ENCODE data around the gene CXCL11. TPM values are rescaled to one million over a fixed set of nuclear protein-coding genes. Genes with fewer than 3 reads are reported as not detected.
"Not testable (repeated sequence)": the region's sequence is repeated elsewhere in the genome, so short reads cannot be mapped to it uniquely, and the experiment has no call there.

The CXCL11 gene
- total RNA-seq, 1 donor from 2014 or later: not detected

- no peak for TF ChIP-seq CTCF (IDR thresholded peaks at IDR 0.05; ENCODE audit: unreplicated experiment)
- peaks cover 12% of the 10 kb centered on the region for H3K4me1 Mint-ChIP-seq
- no peak overlapping the region for H3K4me3 Mint-ChIP-seq
- no peak overlapping the region for H3K27ac Mint-ChIP-seq
- peaks cover 17% of the 10 kb centered on the region for H3K27me3 Mint-ChIP-seq (ENCODE audit: low read depth)
- H3K9me3 Mint-ChIP-seq: no peaks in the 10 kb centered on the region
- H3K36me3 Mint-ChIP-seq: no peaks in the 10 kb centered on the region
- no peak for DNase-seq (ENCODE audit: low spot score in 2 of 2, unreplicated experiment in 2 of 2)
These were observed 19.1 kb upstream of the CXCL11 start for GRCh38 chr4:76055016-76055415.

GRCh38 chr4:76053730-76054129 lies 17.9 kb upstream of the CXCL11 start:
- Mint-ChIP-seq H3K27me3 (ENCODE audit: low read depth) (peaks cover 14% of the 10 kb centered on the region), H3K9me3 (no peaks in the 10 kb centered on the region), H3K4me3 (no peak overlapping the region), H3K36me3 (no peaks in the 10 kb centered on the region), H3K4me1 (peaks cover 12% of the 10 kb centered on the region), H3K27ac (no peak overlapping the region)
- no peak for DNase-seq (ENCODE audit: low spot score in 2 of 2, unreplicated experiment in 2 of 2)
- TF ChIP-seq CTCF (IDR thresholded peaks at IDR 0.05; ENCODE audit: unreplicated experiment): no peak

- not testable (repeated sequence) for H3K27me3 Mint-ChIP-seq (ENCODE audit: low read depth); DNase-seq (ENCODE audit: low spot score in 2 of 2, unreplicated experiment in 2 of 2)
These were observed 14.7 kb upstream of the CXCL11 start for GRCh38 chr4:76050560-76051050.

GRCh38 chr4:76049860-76050416 lies 14.1 kb upstream of the CXCL11 start:
- not testable (repeated sequence) for H3K4me3 Mint-ChIP-seq; H3K27ac Mint-ChIP-seq; H3K27me3 Mint-ChIP-seq (ENCODE audit: low read depth); H3K4me1 Mint-ChIP-seq; H3K36me3 Mint-ChIP-seq; DNase-seq (ENCODE audit: low spot score in 2 of 2, unreplicated experiment in 2 of 2); H3K9me3 Mint-ChIP-seq

More at GRCh38 chr4:76050560-76051050, 14.7 kb upstream of the CXCL11 start:
- not testable (repeated sequence) for H3K27ac Mint-ChIP-seq, H3K4me3 Mint-ChIP-seq, H3K36me3 Mint-ChIP-seq, H3K9me3 Mint-ChIP-seq
- H3K4me1 Mint-ChIP-seq: peaks cover 11% of the 10 kb centered on the region

- not testable (repeated sequence) for H3K4me3 Mint-ChIP-seq; H3K27ac Mint-ChIP-seq; DNase-seq (ENCODE audit: low spot score in 2 of 2, unreplicated experiment in 2 of 2); H3K4me1 Mint-ChIP-seq; H3K27me3 Mint-ChIP-seq (ENCODE audit: low read depth); H3K36me3 Mint-ChIP-seq
- peaks cover 11% of the 10 kb centered on the region for H3K9me3 Mint-ChIP-seq
These were observed 8.8 kb upstream of the CXCL11 start for GRCh38 chr4:76044686-76045085.

GRCh38 chr4:76043306-76043705 lies 7.4 kb upstream of the CXCL11 start:
- H3K4me3 Mint-ChIP-seq; H3K4me1 Mint-ChIP-seq; DNase-seq (ENCODE audit: low spot score in 2 of 2, unreplicated experiment in 2 of 2); H3K36me3 Mint-ChIP-seq; H3K27ac Mint-ChIP-seq; H3K27me3 Mint-ChIP-seq (ENCODE audit: low read depth): not testable (repeated sequence)
- H3K9me3 Mint-ChIP-seq: peaks cover 11% of the 10 kb centered on the region

GRCh38 chr4:76042241-76042998 lies 6.5 kb upstream of the CXCL11 start:
- H3K27ac Mint-ChIP-seq; H3K27me3 Mint-ChIP-seq (ENCODE audit: low read depth); DNase-seq (ENCODE audit: low spot score in 2 of 2, unreplicated experiment in 2 of 2); H3K4me3 Mint-ChIP-seq; H3K36me3 Mint-ChIP-seq; H3K4me1 Mint-ChIP-seq: not testable (repeated sequence)
- peaks cover 11% of the 10 kb centered on the region for H3K9me3 Mint-ChIP-seq

- Mint-ChIP-seq H3K36me3 (no peaks in the 10 kb centered on the region), H3K27me3 (ENCODE audit: low read depth) (peaks cover 1% of the 10 kb centered on the region), H3K9me3 (no peaks in the 10 kb centered on the region), H3K4me1 (no peaks in the 10 kb centered on the region), H3K4me3 (no peak overlapping the region), H3K27ac (no peak overlapping the region)
- no peak for DNase-seq (ENCODE audit: low spot score in 2 of 2, unreplicated experiment in 2 of 2)
- no peak for TF ChIP-seq CTCF (IDR thresholded peaks at IDR 0.05; ENCODE audit: unreplicated experiment)
These were observed 985 bp upstream of the CXCL11 start for GRCh38 chr4:76036855-76037254.
